CD4-positive, alpha-beta memory T cell (primary cell): ENCODE data around the gene CBLC. TPM values are rescaled to one million over a fixed set of nuclear protein-coding genes. Genes with fewer than 3 reads are reported as not detected.

Experiments used
- CTCF ChIA-PET: fragments of 350-600 bp; sonication (Branson Sonifier 250); formaldehyde crosslinking; loops from one replicate; lab custom pipeline; 2021; ENCODE audit warnings: inconsistent platforms; ENCODE audit not compliant: partially characterized antibody; lab: Charles Lee
- POLR2A ChIA-PET: fragments of 350-600 bp; sonication (Branson Sonifier 250); formaldehyde crosslinking; loops from one replicate; lab custom pipeline; 2021; ENCODE audit not compliant: partially characterized antibody; lab: Charles Lee
- DNase-seq, 5 donors: peaks; one replicate each; pipeline versions ENCODE4 v3.0.0 to v3.0.0-alpha.2; 2020 to 2022; ENCODE audit warnings: mixed read lengths in 1 of 5
- H3K27ac ChIP-seq: one replicate; pipeline ENCODE4 v1.7.0; 2013; ENCODE audit warnings: low read depth, low read length
- H3K27me3 ChIP-seq: 2 replicates; pipeline ENCODE4 v1.7.0; 2013; ENCODE audit warnings: mild to moderate bottlenecking, low read length, moderate library complexity; ENCODE audit not compliant: insufficient read depth
- H3K36me3 ChIP-seq: 2 replicates; pipeline ENCODE4 v1.7.0; 2013; ENCODE audit warnings: mild to moderate bottlenecking, low read length, moderate library complexity; ENCODE audit not compliant: insufficient read depth
- H3K4me1 ChIP-seq: 2 replicates; pipeline ENCODE4 v1.7.0; 2013; ENCODE audit warnings: mild to moderate bottlenecking, low read length, moderate library complexity; ENCODE audit not compliant: insufficient read depth
- H3K4me3 ChIP-seq, 2 donors: one replicate each; pipeline ENCODE4 v1.7.0; 2013; ENCODE audit warnings: low read length in 2 of 2, mild to moderate bottlenecking in 1 of 2
- H3K9me3 ChIP-seq, 2 donors: one replicate each; pipeline ENCODE4 v1.7.0; 2013; ENCODE audit warnings: low read length in 2 of 2, control low read depth in 1 of 2; ENCODE audit not compliant: control insufficient read depth in 1 of 2
- H3K27ac Mint-ChIP-seq, 7 donors: one replicate each; pipeline ENCODE4 v1.8.0; 2020 to 2021; ENCODE audit warnings: mixed read lengths in 7 of 7, mild to moderate bottlenecking in 6 of 7, inconsistent platforms in 3 of 7, moderate library complexity in 3 of 7
- H3K27me3 Mint-ChIP-seq, 2 donors: one replicate each; pipeline ENCODE4 v1.8.0; 2020 to 2021; ENCODE audit warnings: mixed read lengths in 2 of 2
- H3K36me3 Mint-ChIP-seq, 2 donors: one replicate each; pipeline ENCODE4 v1.8.0; 2020 to 2021; ENCODE audit warnings: mixed read lengths in 2 of 2, inconsistent platforms in 1 of 2, mild to moderate bottlenecking in 1 of 2
- H3K4me1 Mint-ChIP-seq, 4 donors: one replicate each; pipeline ENCODE4 v1.8.0; 2020 to 2021; ENCODE audit warnings: mixed read lengths in 4 of 4, mild to moderate bottlenecking in 1 of 4
- H3K4me3 Mint-ChIP-seq, 8 donors: one replicate each; pipeline ENCODE4 v1.8.0; 2020 to 2021; ENCODE audit warnings: mixed read lengths in 8 of 8, mild to moderate bottlenecking in 7 of 8, moderate library complexity in 6 of 8, inconsistent platforms in 3 of 8
- H3K9me3 Mint-ChIP-seq, 8 donors: one replicate each; pipeline ENCODE4 v1.8.0; 2020 to 2021; ENCODE audit warnings: mixed read lengths in 8 of 8, mild to moderate bottlenecking in 5 of 8, inconsistent platforms in 3 of 8, moderate library complexity in 1 of 8
- intact Hi-C: fragments of 100-400 bp; cut with micrococcal nuclease; formaldehyde crosslinking; loops from one replicate; pipeline ENCODE4 v1.15.1; 2023
- polyA plus RNA-seq, 2 donors: library from polyadenylated mRNA; unstranded; fragments of 300-500 nt; fragmentation: Illumina TruSeq; gene quantifications; one replicate each; pipeline ENCODE4 v1.2.3, GENCODE V29; 2021
- total RNA-seq, 2 experiments: library from RNA; stranded (reverse); gene quantifications; one replicate each; pipeline ENCODE4 v1.2.3, GENCODE V29; 2021

The CBLC gene
- total and polyA plus RNA-seq, 4 experiments from 2014 or later, result not detected

DNA sequence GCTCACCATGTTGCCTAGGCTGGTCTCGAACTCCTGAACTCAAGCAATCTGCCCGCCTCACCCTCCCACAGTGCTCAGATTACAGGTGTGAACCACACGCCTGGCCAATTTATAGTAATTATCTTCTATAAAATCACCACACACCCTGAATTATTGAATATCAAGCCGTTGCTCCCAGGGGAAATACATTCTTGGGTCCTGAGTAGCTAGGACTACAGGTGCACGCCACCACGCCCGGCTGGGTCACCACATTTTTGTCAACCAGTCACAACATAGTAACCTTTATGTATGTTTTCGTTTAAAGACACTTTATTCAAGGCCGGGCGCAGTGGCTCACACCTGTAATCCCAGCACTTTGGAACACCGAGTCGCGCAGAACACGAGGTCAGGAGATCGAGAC lies 8.3 kb downstream of the CBLC start:
- no peaks in the 10 kb centered on the region for H3K9me3 Mint-ChIP-seq
- H3K27me3 Mint-ChIP-seq, result peaks cover 0 to 4% of the 10 kb centered on the region in 2 donors
- no peaks in the 10 kb centered on the region for H3K27me3 ChIP-seq
- H3K4me3 ChIP-seq, result no peak overlapping the region
- no peaks in the 10 kb centered on the region for H3K9me3 ChIP-seq
- intact Hi-C loops, result no loop called here
- no peak overlapping the region for H3K4me3 Mint-ChIP-seq
- no peaks in the 10 kb centered on the region for H3K36me3 ChIP-seq
- H3K4me1 Mint-ChIP-seq, result peaks cover 4 to 7% (median 6%) of the 10 kb centered on the region in 4 donors
- no peaks in the 10 kb centered on the region for H3K36me3 Mint-ChIP-seq
- no peak overlapping the region for H3K27ac ChIP-seq
- H3K27ac Mint-ChIP-seq, result no peak overlapping the region
- ChIA-PET POLR2A (no interaction called here), CTCF (interaction anchor here (0.5 to 3.2 kb wide), 2 partner anchors 57 to 62 kb away, joined by 3 to 10 read pairs; no protein-coding TSS in a partner anchor)
- peaks cover 3% of the 10 kb centered on the region for H3K4me1 ChIP-seq
- DNase-seq, result no peak

DNA sequence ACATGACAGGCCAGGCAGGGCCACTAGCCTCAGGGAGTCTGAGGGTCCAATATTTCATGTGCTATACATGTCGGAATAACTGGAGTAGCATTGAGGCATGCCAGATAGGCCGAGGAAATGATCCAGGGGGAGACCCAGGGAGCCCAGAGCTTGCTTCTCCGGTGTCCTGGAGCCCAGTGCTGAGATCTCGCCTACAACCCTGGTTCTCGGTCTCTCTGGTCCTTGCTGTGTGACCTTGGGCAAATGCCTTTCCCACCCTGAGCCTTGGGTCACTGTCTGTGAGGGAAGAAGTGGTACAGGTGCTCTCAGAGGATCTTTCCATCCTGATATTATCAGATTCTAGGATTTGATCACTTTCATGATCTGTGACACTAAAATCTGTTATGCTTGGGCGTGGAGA lies 11.3 kb downstream of the CBLC start:
- intact Hi-C loops, result no loop called here

DNA sequence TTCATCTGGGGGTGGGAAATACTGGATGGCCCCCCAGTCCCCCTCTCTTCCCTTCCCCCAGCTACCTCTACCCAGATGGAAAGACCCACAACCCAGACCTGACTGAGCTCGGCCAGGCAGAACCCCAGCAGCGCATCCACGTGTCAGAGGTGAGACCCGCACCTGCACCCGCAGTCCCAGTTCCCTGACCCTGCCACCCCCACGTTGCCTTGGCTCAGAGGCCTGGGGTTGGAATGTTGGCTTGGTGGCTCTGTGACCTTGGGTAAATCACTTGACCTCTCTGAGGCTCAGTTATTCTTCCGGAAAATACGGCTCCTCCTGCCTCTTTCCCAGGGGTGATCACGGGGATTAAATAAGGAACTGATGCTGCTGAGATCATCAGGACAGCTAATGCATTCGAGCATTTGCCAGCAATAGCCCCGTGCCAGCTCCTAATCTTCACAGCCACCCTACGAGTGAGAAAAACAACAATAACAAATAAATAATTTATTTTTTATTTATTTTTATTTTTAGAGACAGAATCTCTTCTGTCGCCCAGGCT lies 12.3 kb downstream of the CBLC start:
- Histone ChIP-seq H3K4me3 (no peak overlapping the region), H3K4me1 (no peaks in the 10 kb centered on the region), H3K36me3 (no peaks in the 10 kb centered on the region), H3K27ac (no peak overlapping the region), H3K9me3 (no peaks in the 10 kb centered on the region), H3K27me3 (no peaks in the 10 kb centered on the region)
- no peak for DNase-seq
- Mint-ChIP-seq H3K9me3 (no peaks in the 10 kb centered on the region), H3K36me3 (no peaks in the 10 kb centered on the region), H3K4me1 (peaks cover 0 to 1% (median 0%) of the 10 kb centered on the region in 4 donors), H3K27ac (no peak overlapping the region), H3K4me3 (no peak overlapping the region), H3K27me3 (no peaks in the 10 kb centered on the region)
- ChIA-PET POLR2A (no interaction called here), CTCF (interaction anchor here (1.2 to 1.8 kb wide), 2 partner anchors 10 to 101 kb away, joined by 3 to 5 read pairs; no protein-coding TSS in a partner anchor)
- intact Hi-C loops, result no loop called here

More for the DNA sequence above, 11.3 kb downstream of the CBLC start:
- POLR2A ChIA-PET, result no interaction called here
- H3K9me3 Mint-ChIP-seq, result no peaks in the 10 kb centered on the region
- Histone ChIP-seq H3K36me3 (no peaks in the 10 kb centered on the region), H3K9me3 (no peaks in the 10 kb centered on the region), H3K27me3 (no peaks in the 10 kb centered on the region), H3K4me3 (no peak overlapping the region), H3K27ac (no peak overlapping the region), H3K4me1 (peaks cover 3% of the 10 kb centered on the region)
- no peak for DNase-seq
- peak overlapping the region in 1 of 7 donors; percentile 36 for H3K27ac Mint-ChIP-seq
- peaks cover 4 to 7% (median 6%) of the 10 kb centered on the region in 4 donors for H3K4me1 Mint-ChIP-seq
- CTCF ChIA-PET, result interaction anchor here (1.0 to 1.8 kb wide), 3 partner anchors 9 to 100 kb away, joined by 3 to 8 read pairs (median 5); no protein-coding TSS in a partner anchor
- peaks cover 0 to 4% of the 10 kb centered on the region in 2 donors for H3K27me3 Mint-ChIP-seq
- no peaks in the 10 kb centered on the region for H3K36me3 Mint-ChIP-seq
- H3K4me3 Mint-ChIP-seq, result no peak overlapping the region

DNA sequence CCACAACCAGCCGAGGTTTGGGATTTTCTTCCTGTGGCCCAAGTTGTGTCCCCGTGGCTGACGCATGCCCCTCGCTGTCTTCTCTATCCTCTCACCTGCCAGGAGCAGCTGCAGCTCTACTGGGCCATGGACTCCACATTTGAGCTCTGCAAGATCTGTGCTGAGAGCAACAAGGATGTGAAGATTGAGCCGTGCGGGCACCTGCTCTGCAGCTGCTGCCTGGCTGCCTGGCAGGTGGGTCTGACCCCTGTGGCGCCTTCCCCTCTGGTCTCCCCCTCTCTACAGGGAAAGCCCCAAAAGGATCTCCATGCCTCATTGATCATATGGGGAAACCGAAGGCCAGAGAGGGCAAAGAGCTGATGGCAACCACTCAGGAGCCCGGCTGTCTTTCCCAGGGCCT lies 14.6 kb downstream of the CBLC start:
- H3K4me3 ChIP-seq, result no peak overlapping the region
- ChIA-PET POLR2A (no interaction called here), CTCF (interaction anchor here (1.0 to 1.2 kb wide), 2 partner anchors 9 to 437 kb away, joined by 3 to 4 read pairs; no protein-coding TSS in a partner anchor)
- H3K36me3 ChIP-seq, result no peaks in the 10 kb centered on the region
- Mint-ChIP-seq H3K4me1 (peaks cover 8 to 19% (median 14%) of the 10 kb centered on the region in 4 donors), H3K27ac (no peak overlapping the region), H3K27me3 (no peaks in the 10 kb centered on the region), H3K36me3 (no peaks in the 10 kb centered on the region), H3K4me3 (no peak overlapping the region), H3K9me3 (no peaks in the 10 kb centered on the region)
- intact Hi-C loops, result no loop called here
- H3K27me3 ChIP-seq, result no peaks in the 10 kb centered on the region
- no peaks in the 10 kb centered on the region for H3K9me3 ChIP-seq
- peaks cover 15% of the 10 kb centered on the region for H3K4me1 ChIP-seq
- no peak for DNase-seq
- no peak overlapping the region for H3K27ac ChIP-seq

DNA sequence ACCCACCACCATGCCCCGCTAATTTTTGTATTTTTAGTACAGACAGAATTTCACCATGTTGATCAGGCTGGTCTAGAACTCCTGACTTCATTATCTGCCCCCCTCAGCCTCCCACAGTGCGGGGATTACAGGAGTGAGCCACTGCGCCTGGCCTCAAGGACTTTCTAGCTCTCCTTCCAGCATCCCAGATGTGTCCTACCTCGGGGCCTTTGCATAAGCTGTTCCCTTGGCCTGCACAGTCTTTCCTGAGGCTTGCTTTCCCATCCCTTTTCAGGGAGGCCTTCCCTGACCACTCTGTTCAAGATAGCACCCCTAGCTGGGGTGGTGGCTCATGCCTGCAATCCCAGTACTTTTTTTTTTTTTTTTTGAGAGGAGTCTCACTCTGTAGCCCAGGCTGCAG lies 16.9 kb downstream of the CBLC start:
- CTCF ChIA-PET, result interaction anchor here (0.6 to 4.1 kb wide), 5 partner anchors 8 to 106 kb away, joined by 3 to 27 read pairs (median 3); no protein-coding TSS in a partner anchor
- POLR2A ChIA-PET, result no interaction called here
- H3K4me3 Mint-ChIP-seq, result no peak overlapping the region
- Histone ChIP-seq H3K27ac (no peak overlapping the region), H3K9me3 (no peaks in the 10 kb centered on the region), H3K4me1 (peaks cover 15% of the 10 kb centered on the region), H3K4me3 (no peak overlapping the region), H3K27me3 (no peaks in the 10 kb centered on the region), H3K36me3 (no peaks in the 10 kb centered on the region)
- DNase-seq, result no peak
- H3K27me3 Mint-ChIP-seq, result no peaks in the 10 kb centered on the region
- no peaks in the 10 kb centered on the region for H3K36me3 Mint-ChIP-seq
- no peaks in the 10 kb centered on the region for H3K9me3 Mint-ChIP-seq
- intact Hi-C loops, result no loop called here
- H3K4me1 Mint-ChIP-seq, result peaks cover 8 to 20% (median 14%) of the 10 kb centered on the region in 4 donors
- H3K27ac Mint-ChIP-seq, result peak overlapping the region in 2 of 7 donors; percentile 18 to 24

DNA sequence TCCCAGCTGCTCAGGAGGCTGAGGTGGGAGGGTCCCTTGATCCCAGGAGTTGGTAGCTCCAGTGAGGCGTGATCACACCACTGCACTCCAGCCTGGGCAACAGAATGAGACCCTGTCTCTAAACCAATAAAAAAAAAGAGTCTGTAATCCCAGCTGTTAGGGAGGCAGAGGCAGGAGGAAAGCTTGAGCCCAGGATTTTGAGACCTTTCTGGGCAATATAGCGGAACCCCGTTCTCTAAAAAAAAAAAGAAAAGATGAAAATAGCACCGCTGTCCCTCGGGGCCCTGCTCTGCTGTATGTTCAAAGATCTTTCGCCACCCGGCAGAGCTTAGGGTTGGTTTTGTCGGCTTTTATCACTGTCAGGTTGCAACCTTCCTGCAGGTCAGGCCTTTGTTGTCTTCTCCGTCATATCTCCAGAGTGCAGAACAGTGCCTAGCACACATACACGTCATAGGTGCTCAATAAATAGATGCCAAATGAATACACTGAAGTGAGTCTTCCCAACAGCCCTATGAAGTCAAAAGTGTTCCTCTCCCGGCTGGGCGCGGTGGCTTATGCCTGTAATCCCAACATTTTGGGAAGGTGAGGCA lies 17.8 kb downstream of the CBLC start:
- H3K9me3 Mint-ChIP-seq, result no peaks in the 10 kb centered on the region
- intact Hi-C loops, result no loop called here
- DNase-seq, result no peak
- H3K4me3 ChIP-seq, result no peak overlapping the region
- H3K36me3 ChIP-seq, result no peaks in the 10 kb centered on the region
- H3K4me3 Mint-ChIP-seq, result no peak overlapping the region
- POLR2A ChIA-PET, result no interaction called here
- H3K27me3 Mint-ChIP-seq, result no peaks in the 10 kb centered on the region
- CTCF ChIA-PET, result interaction anchor here (1.3 to 4.1 kb wide), 3 partner anchors 9 to 49 kb away, joined by 4 to 27 read pairs (median 7); no protein-coding TSS in a partner anchor
- H3K27ac Mint-ChIP-seq, result peak overlapping the region in 1 of 7 donors; percentile 53
- H3K9me3 ChIP-seq, result no peaks in the 10 kb centered on the region
- no peak overlapping the region for H3K27ac ChIP-seq
- no peaks in the 10 kb centered on the region for H3K36me3 Mint-ChIP-seq
- H3K27me3 ChIP-seq, result no peaks in the 10 kb centered on the region
- peaks cover 15% of the 10 kb centered on the region for H3K4me1 ChIP-seq
- peaks cover 10 to 20% (median 14%) of the 10 kb centered on the region in 4 donors for H3K4me1 Mint-ChIP-seq

DNA sequence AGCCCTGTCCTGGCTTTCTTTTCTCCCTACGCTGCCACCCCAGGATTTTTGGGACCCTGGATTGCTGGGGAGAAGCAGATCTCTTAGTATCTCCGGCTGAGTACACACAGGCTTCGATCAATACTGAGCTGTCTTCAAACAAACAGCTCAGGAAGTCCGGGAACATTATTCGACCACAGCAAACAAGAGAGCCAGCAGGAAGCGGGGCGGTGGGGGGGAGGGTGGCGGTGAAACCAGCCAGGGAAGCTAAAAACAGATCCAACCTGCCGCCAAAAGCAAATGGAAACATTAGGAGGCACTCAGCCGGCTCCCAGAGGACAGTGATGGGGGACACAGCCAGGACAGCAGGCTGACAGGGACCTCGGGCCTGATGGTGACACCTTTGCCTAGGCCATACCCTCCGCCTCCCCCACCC lies 19.0 kb downstream of the CBLC start:
- Histone ChIP-seq H3K4me1 (peaks cover 15% of the 10 kb centered on the region), H3K4me3 (no peak overlapping the region), H3K36me3 (no peaks in the 10 kb centered on the region), H3K27ac (no peak overlapping the region), H3K27me3 (no peaks in the 10 kb centered on the region), H3K9me3 (no peaks in the 10 kb centered on the region)
- intact Hi-C loops, result no loop called here
- ChIA-PET CTCF (interaction anchor here (0.7 to 4.1 kb wide), 5 partner anchors 8 to 75 kb away, joined by 3 to 27 read pairs (median 5); no protein-coding TSS in a partner anchor), POLR2A (no interaction called here)
- Mint-ChIP-seq H3K27me3 (no peaks in the 10 kb centered on the region), H3K9me3 (no peaks in the 10 kb centered on the region), H3K36me3 (no peaks in the 10 kb centered on the region), H3K4me3 (peak overlapping the region in 6 of 8 donors; percentile 39 to 77 (median 74)), H3K27ac (peak overlapping the region in 4 of 7 donors; percentile 42 to 82 (median 72)), H3K4me1 (peaks cover 10 to 20% (median 14%) of the 10 kb centered on the region in 4 donors)
- peak in 1 of 5 donors; percentile 7 for DNase-seq
